Body of pancreas (tissue), 4 donors: ENCODE results near the gene ARAF. TPM values are rescaled to one million over a fixed set of nuclear protein-coding genes. Genes with fewer than 3 reads are reported as not detected.
"Not testable (repeated sequence)": the region's sequence is repeated elsewhere in the genome, so short reads cannot be mapped to it uniquely, and the experiment has no call there.

Experiments used
- ATAC-seq: fragments of 150-250 bp; one replicate; pipeline ENCODE4 v1.9.1; 2016
- DNase-seq, 4 donors: peaks; one replicate each; pipeline ENCODE4 v3.0.0-alpha.2; 2019
- H3K27ac ChIP-seq, 4 donors: fragments of 200-600 bp; sonication (generic); 1 replicate in 3 of 4; 2 replicates in 1 of 4; pipeline versions ENCODE4 v1.5.1 to v1.6.1; 2016 to 2019; ENCODE audit warnings: mild to moderate bottlenecking in 1 of 4, mixed read lengths in 1 of 4, moderate library complexity in 1 of 4
- H3K27me3 ChIP-seq, 2 donors: fragments of 200-600 bp; sonication (generic); one replicate each; pipeline ENCODE4 v1.6.0; 2016; ENCODE audit warnings: mild to moderate bottlenecking in 1 of 2
- H3K36me3 ChIP-seq, 2 donors: fragments of 200-600 bp; sonication (generic); replicated peaks in 1 of 2; 2 replicates each; pipeline ENCODE4 v1.5.1; 2016; ENCODE audit warnings: low read depth in 2 of 2; ENCODE audit not compliant: insufficient read depth in 1 of 2
- H3K4me1 ChIP-seq: fragments of 200-600 bp; sonication (generic); one replicate; pipeline ENCODE4 v1.6.0; 2016
- H3K4me3 ChIP-seq, 2 donors: fragments of 200-600 bp; sonication (generic); 1 replicate in 1 of 2; 2 replicates in 1 of 2; pipeline ENCODE4 v1.5.1; 2016 to 2019
- H3K9me3 ChIP-seq, 3 donors: fragments of 200-600 bp; sonication (generic); 1 replicate in 2 of 3; 2 replicates in 1 of 3; pipeline ENCODE4 v1.5.1; 2016
- CTCF ChIP-seq, 7 experiments: fragments of 450-650 bp in 4 of 7; fragments of 200-600 bp in 3 of 7; sonication (generic) in 3 of 7; IDR thresholded peaks; one replicate each; pipeline ENCODE4 v1.5.1; 2016 to 2019; ENCODE audit warnings: antibody characterized with exemption in 7 of 7
- POLR2A ChIP-seq, 3 donors: fragments of 450-650 bp; IDR thresholded peaks; one replicate each; pipeline ENCODE4 v1.6.1; 2016; ENCODE audit warnings: antibody characterized with exemption in 3 of 3, mild to moderate bottlenecking in 2 of 3
- WGBS, 2 donors: methylation state at CpG; one replicate each; pipeline ENCODE4 v1.1.5; 2017; 5-methylcytosine and 5-hydroxymethylcytosine counted together
- intact Hi-C: fragments of 100-400 bp; cut with DNase I; formaldehyde crosslinking; loops from one replicate; pipeline ENCODE4 v1.15.1; 2023
- total RNA-seq, 2 donors: library from RNA; depleted of rRNA; stranded (reverse); fragments of >200 nt; gene quantifications; one replicate each; pipeline ENCODE4 v1.1.0, GENCODE V29; 2016

The ARAF gene
- total RNA-seq, result 10 to 100 TPM; 43.3 to 48.5 TPM

- TF ChIP-seq CTCF (IDR thresholded peaks at IDR 0.05) (no peak), POLR2A (IDR thresholded peaks at IDR 0.05) (peak; percentile 9 to 70 (median 64))
- ATAC-seq (peak; percentile 93), DNase-seq (peak; percentile 97 to 99 (median 98))
- H3K9me3 ChIP-seq, result no peaks in the 10 kb centered on the region
- H3K4me3 ChIP-seq, result peak within 1 kb of the TSS; percentile 23 to 50
- H3K27me3 ChIP-seq, result no peaks in the 10 kb centered on the region
- H3K36me3 ChIP-seq, result no peaks in the 10 kb centered on the region
- H3K4me1 ChIP-seq, result peaks cover 35% of the 10 kb centered on the region
- intact Hi-C loops, result no loop called here
- peak within 1 kb of the TSS; percentile 79 to 97 (median 93) for H3K27ac ChIP-seq
- WGBS, 2 donors, result 0% methylated on average over 13 to 39 of the region's 59 CpGs
Observed at GRCh38 chrX:47560934-47561658, at the start of gene ARAF. Gene ARAF (plus strand): TSS chrX:47561205. CDS start chrX:47562968, 1,763 bp downstream.

GRCh38 chrX:47512383-47512782 is 48.6 kb upstream of the ARAF start:
- H3K9me3 ChIP-seq, H3K4me1 ChIP-seq, H3K4me3 ChIP-seq, H3K27ac ChIP-seq, DNase-seq, H3K27me3 ChIP-seq, intact Hi-C loops, H3K36me3 ChIP-seq, ATAC-seq: not testable (repeated sequence)
- 66 to 88% methylated on average over 4 of the region's 6 CpGs for WGBS, 2 donors

GRCh38 chrX:47513034-47513965 is 47.7 kb upstream of the ARAF start:
- H3K4me3 ChIP-seq, H3K27ac ChIP-seq, intact Hi-C loops, H3K4me1 ChIP-seq, H3K36me3 ChIP-seq, H3K27me3 ChIP-seq, H3K9me3 ChIP-seq: not testable (repeated sequence)
- ATAC-seq (peak; percentile 69), DNase-seq (peak in 1 of 4 donors; percentile 11)
- 5 to 34% methylated on average over 3 to 28 of the region's 70 CpGs for WGBS, 2 donors

- no peak overlapping the region for H3K4me3 ChIP-seq
- ATAC-seq (no peak), DNase-seq (no peak)
- WGBS, 2 donors, result 66 to 90% methylated on average over 5 to 7 of the region's 7 CpGs
- TF ChIP-seq CTCF (IDR thresholded peaks at IDR 0.05) (no peak), POLR2A (IDR thresholded peaks at IDR 0.05) (no peak)
- H3K27me3 ChIP-seq, result no peaks in the 10 kb centered on the region
- no peaks in the 10 kb centered on the region for H3K4me1 ChIP-seq
- H3K27ac ChIP-seq, result no peak overlapping the region
- intact Hi-C loops, result no loop called here
- no peaks in the 10 kb centered on the region for H3K9me3 ChIP-seq
- no peaks in the 10 kb centered on the region for H3K36me3 ChIP-seq
Observed at GRCh38 chrX:47514533-47515235, 46.3 kb upstream of the ARAF start.

GRCh38 chrX:47515941-47516665 is 44.9 kb upstream of the ARAF start:
- Histone ChIP-seq H3K4me1 (no peaks in the 10 kb centered on the region), H3K27ac (no peak overlapping the region), H3K36me3 (no peaks in the 10 kb centered on the region), H3K27me3 (no peaks in the 10 kb centered on the region), H3K4me3 (no peak overlapping the region), H3K9me3 (no peaks in the 10 kb centered on the region)
- WGBS, 2 donors, result 85 to 94% methylated on average over 7 to 8 of the region's 8 CpGs
- no peak for TF ChIP-seq POLR2A (IDR thresholded peaks at IDR 0.05)
- no peak for TF ChIP-seq CTCF (IDR thresholded peaks at IDR 0.05)
- intact Hi-C loops, result no loop called here
- ATAC-seq (no peak), DNase-seq (no peak)
